ENCODE results near the gene UHRF2. TPM values are rescaled to one million over a fixed set of nuclear protein-coding genes. Genes with fewer than 3 reads are reported as not detected.

UHRF2 gene
- total RNA-seq, 5 donors from 2014 or later (not counting 1 experiment from before 2014, with no cell fraction given) = 92.7 to 125 (median 96.2) TPM

GRCh38 chr9:6409811-6410210 lies 3.2 kb upstream of the UHRF2 start:
- POLR2A ChIA-PET = no interaction called here
- WGBS (ENCODE audit: insufficient coverage) = 100% methylated on average over 3 of the region's 3 CpGs
- ATAC-seq (replicated peaks in 1 of 4) (no peak), DNase-seq (no peak)
- Mint-ChIP-seq H3K27ac (no peak overlapping the region), H3K36me3 (no peaks in the 10 kb centered on the region), H3K27me3 (peaks cover 0 to 1% of the 10 kb centered on the region in 2 donors), H3K9me3 (no peaks in the 10 kb centered on the region), H3K4me1 (peaks cover 7 to 9% (median 8%) of the 10 kb centered on the region in 3 donors), H3K4me3 (no peak overlapping the region)
- Histone ChIP-seq H3K9me3 (no peaks in the 10 kb centered on the region), H3K36me3 (ENCODE audit: control insufficient read depth in 2 of 2, extremely low read depth in 1 of 2, insufficient read depth in 1 of 2, low read length in 1 of 2) (no peaks in the 10 kb centered on the region), H3K27me3 (replicated peaks in 1 of 2; ENCODE audit: control insufficient read depth in 2 of 2, extremely low read depth in 1 of 2, insufficient read depth in 2 of 2, low read length in 1 of 2) (no peaks in the 10 kb centered on the region), H3K4me3 (ENCODE audit: control insufficient read depth in 1 of 2, extremely low read depth in 1 of 2, low read length in 1 of 2) (no peak overlapping the region), H3K4me1 (ENCODE audit: control insufficient read depth in 1 of 2, extremely low read depth in 1 of 2, insufficient read depth in 2 of 2, low read length in 2 of 2) (peaks cover 8 to 11% of the 10 kb centered on the region in 2 experiments), H3K27ac (ENCODE audit: low read length) (no peak overlapping the region)
- CTCF ChIA-PET = no interaction called here

- ChIA-PET POLR2A (no interaction called here), CTCF (no interaction called here)
- Mint-ChIP-seq H3K4me1 (peaks cover 12 to 17% (median 16%) of the 10 kb centered on the region in 3 donors), H3K4me3 (no peak overlapping the region), H3K27me3 (peaks cover 0 to 1% of the 10 kb centered on the region in 2 donors), H3K36me3 (peaks cover under 1% of the 10 kb centered on the region), H3K27ac (no peak overlapping the region), H3K9me3 (no peaks in the 10 kb centered on the region)
- Histone ChIP-seq H3K27ac (ENCODE audit: low read length) (no peak overlapping the region), H3K4me3 (ENCODE audit: control insufficient read depth in 1 of 2, extremely low read depth in 1 of 2, low read length in 1 of 2) (no peak overlapping the region), H3K27me3 (replicated peaks in 1 of 2; ENCODE audit: control insufficient read depth in 2 of 2, extremely low read depth in 1 of 2, insufficient read depth in 2 of 2, low read length in 1 of 2) (no peaks in the 10 kb centered on the region), H3K4me1 (ENCODE audit: control insufficient read depth in 1 of 2, extremely low read depth in 1 of 2, insufficient read depth in 2 of 2, low read length in 2 of 2) (peaks cover 13 to 16% of the 10 kb centered on the region in 2 experiments), H3K9me3 (no peaks in the 10 kb centered on the region), H3K36me3 (ENCODE audit: control insufficient read depth in 2 of 2, extremely low read depth in 1 of 2, insufficient read depth in 1 of 2, low read length in 1 of 2) (no peaks in the 10 kb centered on the region)
- no peak for ATAC-seq (replicated peaks in 1 of 4)
- no peak for DNase-seq
- WGBS (ENCODE audit: insufficient coverage) = no CpG with 5 or more reads among the region's 4 CpGs
These were observed 2.4 kb upstream of the UHRF2 start for GRCh38 chr9:6410633-6411032.

DNA sequence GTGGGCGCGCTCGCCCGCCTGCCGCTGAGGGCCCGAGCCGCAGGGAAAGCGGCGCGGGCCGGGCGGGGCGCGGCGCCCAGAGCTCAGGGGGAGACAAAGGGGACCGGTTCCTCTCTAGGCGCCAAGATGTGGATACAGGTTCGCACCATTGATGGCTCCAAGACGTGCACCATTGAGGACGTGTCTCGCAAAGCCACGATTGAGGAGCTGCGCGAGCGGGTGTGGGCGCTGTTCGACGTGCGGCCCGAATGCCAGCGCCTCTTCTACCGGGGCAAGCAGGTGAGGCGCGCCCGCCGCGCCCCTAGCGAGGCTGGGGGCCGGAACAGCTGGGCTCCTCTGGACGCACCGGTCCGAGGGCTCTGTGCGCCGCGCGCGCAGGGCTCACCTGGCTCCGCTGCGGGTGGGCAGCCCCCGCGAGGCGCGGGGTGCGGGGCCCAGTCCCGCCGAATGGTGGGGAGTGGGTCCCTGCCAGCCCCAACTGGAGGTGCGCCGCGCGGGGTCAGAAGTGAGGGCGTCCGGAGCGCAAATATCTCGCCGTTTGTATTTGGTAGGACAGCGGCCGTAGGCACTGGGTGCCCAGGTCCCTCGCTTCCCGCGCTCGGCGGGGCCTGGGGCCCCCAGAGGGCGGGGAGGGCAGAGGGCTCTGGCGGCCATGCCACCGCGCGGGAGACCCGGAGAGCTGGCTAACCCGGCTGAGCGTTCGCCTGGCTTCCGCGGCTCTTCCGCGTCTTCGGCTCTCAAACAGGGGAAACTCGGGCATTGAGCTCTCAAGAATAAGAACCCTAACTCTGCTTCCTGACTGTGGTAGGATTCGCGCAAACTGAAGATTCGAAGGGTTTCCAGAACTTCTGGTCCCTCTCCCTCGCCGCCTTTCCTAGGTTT lies 607 bp downstream of the UHRF2 start:
- DNase-seq (peak in 28 of 35 experiments; percentile 2 to 57 (median 18)), ATAC-seq (replicated peaks in 1 of 4) (peak; percentile 18 to 37 (median 27))
- H3K36me3 ChIP-seq (ENCODE audit: control insufficient read depth in 2 of 2, extremely low read depth in 1 of 2, insufficient read depth in 1 of 2, low read length in 1 of 2) = peaks cover 0 to 4% of the 10 kb centered on the region in 2 donors
- Mint-ChIP-seq H3K4me3 (peak overlapping the region; percentile 87 to 91 (median 90)), H3K9me3 (no peaks in the 10 kb centered on the region), H3K27ac (peak overlapping the region; percentile 71 to 82), H3K27me3 (no peaks in the 10 kb centered on the region), H3K36me3 (peaks cover 16% of the 10 kb centered on the region), H3K4me1 (peaks cover 42 to 44% (median 42%) of the 10 kb centered on the region in 3 donors)
- peak overlapping the region; percentile 62 for H3K27ac ChIP-seq (ENCODE audit: low read length)
- WGBS (ENCODE audit: insufficient coverage) = under 1% methylated on average over 92 of the region's 92 CpGs
- no peaks in the 10 kb centered on the region for H3K27me3 ChIP-seq (replicated peaks in 1 of 2; ENCODE audit: control insufficient read depth in 2 of 2, extremely low read depth in 1 of 2, insufficient read depth in 2 of 2, low read length in 1 of 2)
- ChIA-PET CTCF (interaction anchor here (0.6 to 1.5 kb wide), 14 partner anchors 9 to 398 kb away, joined by 3 to 7 read pairs (median 3); partner anchors contain the start of gene RANBP6 (in 1 of the 2)), POLR2A (interaction anchor here (0.5 to 2.6 kb wide), 17 partner anchors 9 to 1224 kb away, joined by 3 to 24 read pairs (median 4); partner anchors contain the start of gene RANBP6 (in 1 of the 2))
- peaks cover 27 to 29% of the 10 kb centered on the region in 2 experiments for H3K4me1 ChIP-seq (ENCODE audit: control insufficient read depth in 1 of 2, extremely low read depth in 1 of 2, insufficient read depth in 2 of 2, low read length in 2 of 2)
- H3K9me3 ChIP-seq = no peaks in the 10 kb centered on the region
- peak overlapping the region; percentile 76 to 90 for H3K4me3 ChIP-seq (ENCODE audit: control insufficient read depth in 1 of 2, extremely low read depth in 1 of 2, low read length in 1 of 2)

DNA sequence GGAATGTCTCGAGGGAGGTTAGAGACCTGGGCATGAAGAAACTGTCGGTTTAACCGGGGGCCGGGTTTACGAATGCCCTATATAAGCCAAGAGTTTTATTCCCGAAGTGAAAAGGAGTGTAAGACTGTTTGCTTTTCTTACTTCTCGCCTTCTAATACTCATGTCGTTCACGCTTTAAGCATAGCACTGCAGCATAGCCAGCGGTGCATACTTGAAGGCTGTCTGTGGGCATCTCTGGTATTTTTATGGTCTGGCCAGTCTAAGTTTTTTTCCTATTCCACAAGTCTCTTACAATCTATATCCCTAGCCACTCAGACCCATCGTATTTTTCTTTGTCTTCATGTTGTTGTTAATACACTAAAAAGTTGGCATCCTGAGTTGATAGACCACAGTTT lies 1.2 kb downstream of the UHRF2 start:
- 0% methylated on average over 1 of the region's 11 CpGs for WGBS (ENCODE audit: insufficient coverage)
- CTCF ChIA-PET = interaction anchor here (0.7 to 1.6 kb wide), 6 partner anchors 12 to 72 kb away, joined by 3 to 7 read pairs (median 4); no protein-coding TSS in a partner anchor
- Histone ChIP-seq H3K27ac (ENCODE audit: low read length) (peak overlapping the region; percentile 62), H3K4me1 (ENCODE audit: control insufficient read depth in 1 of 2, extremely low read depth in 1 of 2, insufficient read depth in 2 of 2, low read length in 2 of 2) (peaks cover 27 to 29% of the 10 kb centered on the region in 2 experiments), H3K36me3 (ENCODE audit: control insufficient read depth in 2 of 2, extremely low read depth in 1 of 2, insufficient read depth in 1 of 2, low read length in 1 of 2) (peaks cover 0 to 4% of the 10 kb centered on the region in 2 donors), H3K9me3 (no peaks in the 10 kb centered on the region), H3K4me3 (ENCODE audit: control insufficient read depth in 1 of 2, extremely low read depth in 1 of 2, low read length in 1 of 2) (peak overlapping the region; percentile 76 to 90), H3K27me3 (replicated peaks in 1 of 2; ENCODE audit: control insufficient read depth in 2 of 2, extremely low read depth in 1 of 2, insufficient read depth in 2 of 2, low read length in 1 of 2) (no peaks in the 10 kb centered on the region)
- POLR2A ChIA-PET = interaction anchor here (0.7 to 2.6 kb wide), 8 partner anchors 8 to 406 kb away, joined by 4 to 24 read pairs (median 4); a partner anchor contains a TSS
- H3K27ac Mint-ChIP-seq = peak overlapping the region; percentile 71 to 75
- ATAC-seq (replicated peaks in 1 of 4) = no peak
- H3K27me3 Mint-ChIP-seq = no peaks in the 10 kb centered on the region
- DNase-seq = peak in 3 of 35 experiments; percentile 6 to 35 (median 9)
- peak overlapping the region; percentile 87 to 91 (median 90) for H3K4me3 Mint-ChIP-seq
- peaks cover 49 to 50% (median 49%) of the 10 kb centered on the region in 3 donors for H3K4me1 Mint-ChIP-seq
- H3K9me3 Mint-ChIP-seq = no peaks in the 10 kb centered on the region
- peaks cover 19% of the 10 kb centered on the region for H3K36me3 Mint-ChIP-seq

GRCh38 chr9:6415266-6415665 lies 2.3 kb downstream of the UHRF2 start:
- H3K4me3 ChIP-seq (ENCODE audit: control insufficient read depth in 1 of 2, extremely low read depth in 1 of 2, low read length in 1 of 2) = peak overlapping the region in 1 of 2 donors; percentile 9
- H3K9me3 ChIP-seq = no peaks in the 10 kb centered on the region
- Mint-ChIP-seq H3K9me3 (no peaks in the 10 kb centered on the region), H3K27me3 (no peaks in the 10 kb centered on the region), H3K4me3 (peak overlapping the region; percentile 87 to 91 (median 90)), H3K4me1 (peaks cover 53 to 54% (median 54%) of the 10 kb centered on the region in 3 donors), H3K36me3 (peaks cover 19% of the 10 kb centered on the region), H3K27ac (peak overlapping the region in 1 of 2 donors; percentile 40)
- no peak for DNase-seq
- peaks cover 29 to 33% of the 10 kb centered on the region in 2 experiments for H3K4me1 ChIP-seq (ENCODE audit: control insufficient read depth in 1 of 2, extremely low read depth in 1 of 2, insufficient read depth in 2 of 2, low read length in 2 of 2)
- POLR2A ChIA-PET = interaction anchor here (0.6 to 2.6 kb wide), 5 partner anchors 9 to 660 kb away, joined by 3 to 18 read pairs (median 4); partner anchors contain the start of gene KDM4C (in 1 of the 2)
- no peak overlapping the region for H3K27ac ChIP-seq (ENCODE audit: low read length)
- ATAC-seq (replicated peaks in 1 of 4) = no peak
- no peaks in the 10 kb centered on the region for H3K27me3 ChIP-seq (replicated peaks in 1 of 2; ENCODE audit: control insufficient read depth in 2 of 2, extremely low read depth in 1 of 2, insufficient read depth in 2 of 2, low read length in 1 of 2)
- CTCF ChIA-PET = interaction anchor here in 1 of 2 donors (0.7 to 1.6 kb wide), 2 partner anchors 16 to 62 kb away, joined by 3 to 5 read pairs; no protein-coding TSS in a partner anchor
- 14% methylated on average over 1 of the region's 5 CpGs for WGBS (ENCODE audit: insufficient coverage)
- H3K36me3 ChIP-seq (ENCODE audit: control insufficient read depth in 2 of 2, extremely low read depth in 1 of 2, insufficient read depth in 1 of 2, low read length in 1 of 2) = peaks cover 0 to 4% of the 10 kb centered on the region in 2 donors

DNA sequence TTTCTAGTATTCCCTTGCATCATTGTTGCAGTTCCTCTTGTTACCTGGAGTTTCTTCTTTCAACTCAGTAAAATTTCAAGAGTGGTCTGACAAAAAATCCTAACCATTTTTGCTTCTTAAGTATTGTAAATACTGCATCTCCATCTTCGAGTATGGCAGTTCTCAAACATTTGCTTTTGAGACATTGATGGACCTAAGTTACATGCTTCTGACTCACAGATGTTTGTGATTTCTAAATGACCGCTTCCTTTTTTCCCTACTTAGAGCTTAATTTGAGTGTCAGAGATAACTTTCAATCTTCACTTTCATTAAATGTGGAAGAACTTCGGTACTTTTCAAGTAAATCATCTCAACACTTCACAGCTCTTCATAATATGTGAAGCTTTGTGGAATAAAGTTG lies 4.2 kb downstream of the UHRF2 start:
- DNase-seq (no peak), ATAC-seq (replicated peaks in 1 of 4) (no peak)
- Mint-ChIP-seq H3K36me3 (peaks cover 29% of the 10 kb centered on the region), H3K4me3 (peak overlapping the region; percentile 29 to 45 (median 35)), H3K4me1 (peaks cover 67 to 71% (median 69%) of the 10 kb centered on the region in 3 donors), H3K27me3 (no peaks in the 10 kb centered on the region), H3K9me3 (no peaks in the 10 kb centered on the region), H3K27ac (peak overlapping the region; percentile 7 to 24)
- no peak overlapping the region for H3K27ac ChIP-seq (ENCODE audit: low read length)
- no peaks in the 10 kb centered on the region for H3K9me3 ChIP-seq
- peaks cover 4% of the 10 kb centered on the region in 2 donors for H3K36me3 ChIP-seq (ENCODE audit: control insufficient read depth in 2 of 2, extremely low read depth in 1 of 2, insufficient read depth in 1 of 2, low read length in 1 of 2)
- H3K27me3 ChIP-seq (replicated peaks in 1 of 2; ENCODE audit: control insufficient read depth in 2 of 2, extremely low read depth in 1 of 2, insufficient read depth in 2 of 2, low read length in 1 of 2) = no peaks in the 10 kb centered on the region
- WGBS (ENCODE audit: insufficient coverage) = no CpG with 5 or more reads among the region's 3 CpGs
- H3K4me3 ChIP-seq (ENCODE audit: control insufficient read depth in 1 of 2, extremely low read depth in 1 of 2, low read length in 1 of 2) = no peak overlapping the region
- ChIA-PET CTCF (interaction anchor here (0.7 to 1.3 kb wide), 3 partner anchors 9 to 604 kb away, joined by 3 to 4 read pairs (median 3); no protein-coding TSS in a partner anchor), POLR2A (no interaction called here)
- H3K4me1 ChIP-seq (ENCODE audit: control insufficient read depth in 1 of 2, extremely low read depth in 1 of 2, insufficient read depth in 2 of 2, low read length in 2 of 2) = peaks cover 29 to 33% of the 10 kb centered on the region in 2 experiments
